ENCODE data around the gene MAP3K3.

The MAP3K3 gene

GRCh38 chr17:63704259-63704576, 82.0 kb downstream of the MAP3K3 start:
- ChIA-PET CTCF (no interaction called here), POLR2A (interaction anchor here (1.2 to 1.3 kb wide), 2 partner anchors 70 to 82 kb away, joined by 3 read pairs; partner anchors contain the start of genes CCDC47, DDX42 and MAP3K3)

GRCh38 chr17:63704836-63705235, 82.6 kb downstream of the MAP3K3 start:
- DNase-seq (ENCODE audit: extremely low spot score) = no peak
- CTCF ChIA-PET = interaction anchor here (0.6 kb wide), 1 partner anchor 10 kb away, joined by 3 read pairs; no protein-coding TSS in a partner anchor
- POLR2A ChIA-PET = no interaction called here

More at GRCh38 chr17:63704259-63704576, 82.0 kb downstream of the MAP3K3 start:
- no peak for TF ChIP-seq HDGF (IDR thresholded peaks at IDR 0.05; ENCODE audit: borderline replicate concordance)
- TF ChIP-seq SUZ12 (IDR thresholded peaks at IDR 0.05) = no peak
- no peak for TF ChIP-seq SP1 (IDR thresholded peaks at IDR 0.05)
- no peak for TF ChIP-seq BHLHE40 (IDR thresholded peaks at IDR 0.05; ENCODE audit: borderline replicate concordance)
- DNase-seq (ENCODE audit: extremely low spot score) = no peak

DNA sequence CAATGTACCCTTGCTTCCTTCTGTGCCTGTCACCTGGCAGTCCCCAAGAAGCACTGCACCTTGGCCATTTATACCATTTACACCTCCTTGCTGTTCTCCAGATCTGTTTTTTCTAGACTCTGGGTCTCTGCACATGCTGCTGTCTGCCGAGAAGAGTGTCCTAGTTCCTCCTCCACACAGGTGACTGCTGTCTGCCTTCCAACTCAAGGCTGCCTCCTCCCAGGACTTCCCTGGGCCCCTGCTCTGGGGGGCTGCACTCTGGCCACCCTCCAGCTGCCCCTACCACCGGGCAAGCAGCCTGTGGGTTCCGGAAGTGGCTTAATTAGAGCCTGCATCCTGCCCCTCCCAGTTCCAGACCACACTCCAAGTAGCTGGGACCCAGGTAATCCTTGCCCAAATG, 83.4 kb downstream of the MAP3K3 start:
- ChIA-PET CTCF (interaction anchor here (0.8 kb wide), 1 partner anchor 136 kb away, joined by 4 read pairs; no protein-coding TSS in a partner anchor), POLR2A (interaction anchor here (0.9 kb wide), 1 partner anchor 9 kb away, joined by 4 read pairs; no protein-coding TSS in a partner anchor)
- no peak for TF ChIP-seq ELF4 (IDR thresholded peaks at IDR 0.05)
- TF ChIP-seq, protein P1, sequence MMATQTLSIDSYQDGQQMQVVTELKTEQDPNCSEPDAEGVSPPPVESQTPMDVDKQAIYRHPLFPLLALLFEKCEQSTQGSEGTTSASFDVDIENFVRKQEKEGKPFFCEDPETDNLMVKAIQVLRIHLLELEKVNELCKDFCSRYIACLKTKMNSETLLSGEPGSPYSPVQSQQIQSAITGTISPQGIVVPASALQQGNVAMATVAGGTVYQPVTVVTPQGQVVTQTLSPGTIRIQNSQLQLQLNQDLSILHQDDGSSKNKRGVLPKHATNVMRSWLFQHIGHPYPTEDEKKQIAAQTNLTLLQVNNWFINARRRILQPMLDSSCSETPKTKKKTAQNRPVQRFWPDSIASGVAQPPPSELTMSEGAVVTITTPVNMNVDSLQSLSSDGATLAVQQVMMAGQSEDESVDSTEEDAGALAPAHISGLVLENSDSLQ (IDR thresholded peaks at IDR 0.05) = no peak
- TF ChIP-seq SUZ12 (IDR thresholded peaks at IDR 0.05) = no peak
- TF ChIP-seq ZNF384 (IDR thresholded peaks at IDR 0.05) = no peak
- no peak for TF ChIP-seq L3MBTL2 (conservative IDR thresholded peaks at IDR 0.05)
- TF ChIP-seq FOXK2 (IDR thresholded peaks at IDR 0.05) = no peak
- TF ChIP-seq ARNT (IDR thresholded peaks at IDR 0.05) = no peak
- TF ChIP-seq SP1 (IDR thresholded peaks at IDR 0.05) = no peak
- no peak for TF ChIP-seq HDGF (IDR thresholded peaks at IDR 0.05; ENCODE audit: borderline replicate concordance)
- TF ChIP-seq LEF1 (IDR thresholded peaks at IDR 0.05; ENCODE audit: borderline replicate concordance) = no peak
- TF ChIP-seq FOXA1 (IDR thresholded peaks at IDR 0.05) = no peak
- TF ChIP-seq TARDBP (IDR thresholded peaks at IDR 0.05) = no peak
- no peak for TF ChIP-seq CTBP1 (IDR thresholded peaks at IDR 0.05; ENCODE audit: borderline replicate concordance)
- no peak for TF ChIP-seq FOXM1 (IDR thresholded peaks at IDR 0.05; ENCODE audit: borderline replicate concordance)
- no peak for TF ChIP-seq BHLHE40 (IDR thresholded peaks at IDR 0.05; ENCODE audit: borderline replicate concordance)
- DNase-seq (ENCODE audit: extremely low spot score) = no peak

More at GRCh38 chr17:63704836-63705235, 82.6 kb downstream of the MAP3K3 start:
- TF ChIP-seq LEF1 (IDR thresholded peaks at IDR 0.05; ENCODE audit: borderline replicate concordance) (no peak), FOXM1 (IDR thresholded peaks at IDR 0.05; ENCODE audit: borderline replicate concordance) (no peak), L3MBTL2 (conservative IDR thresholded peaks at IDR 0.05) (no peak), CTBP1 (IDR thresholded peaks at IDR 0.05; ENCODE audit: borderline replicate concordance) (no peak), HDGF (IDR thresholded peaks at IDR 0.05; ENCODE audit: borderline replicate concordance) (no peak), NFRKB (IDR thresholded peaks at IDR 0.05) (no peak), FOXA1 (IDR thresholded peaks at IDR 0.05) (no peak), BHLHE40 (IDR thresholded peaks at IDR 0.05; ENCODE audit: borderline replicate concordance) (no peak), SP1 (IDR thresholded peaks at IDR 0.05) (no peak), ARNT (IDR thresholded peaks at IDR 0.05) (no peak), ZNF384 (IDR thresholded peaks at IDR 0.05) (no peak), FOXK2 (IDR thresholded peaks at IDR 0.05) (no peak), SUZ12 (IDR thresholded peaks at IDR 0.05) (no peak), ELF4 (IDR thresholded peaks at IDR 0.05) (no peak), TARDBP (IDR thresholded peaks at IDR 0.05) (no peak)
- TF ChIP-seq, protein P1 (IDR thresholded peaks at IDR 0.05) = no peak

GRCh38 chr17:63706336-63707082, 84.3 kb downstream of the MAP3K3 start:
- POLR2A ChIA-PET = interaction anchor here (0.9 kb wide), 1 partner anchor 8 kb away, joined by 4 read pairs; no protein-coding TSS in a partner anchor
- DNase-seq (ENCODE audit: extremely low spot score) = no peak
- CTCF ChIA-PET = interaction anchor here (0.8 kb wide), 1 partner anchor 135 kb away, joined by 4 read pairs; no protein-coding TSS in a partner anchor
- TF ChIP-seq CTBP1 (IDR thresholded peaks at IDR 0.05; ENCODE audit: borderline replicate concordance) (no peak), ELF4 (IDR thresholded peaks at IDR 0.05) (no peak), FOXK2 (IDR thresholded peaks at IDR 0.05) (no peak), HDGF (IDR thresholded peaks at IDR 0.05; ENCODE audit: borderline replicate concordance) (no peak), BHLHE40 (IDR thresholded peaks at IDR 0.05; ENCODE audit: borderline replicate concordance) (no peak), SP1 (IDR thresholded peaks at IDR 0.05) (no peak), L3MBTL2 (conservative IDR thresholded peaks at IDR 0.05) (no peak)

DNA sequence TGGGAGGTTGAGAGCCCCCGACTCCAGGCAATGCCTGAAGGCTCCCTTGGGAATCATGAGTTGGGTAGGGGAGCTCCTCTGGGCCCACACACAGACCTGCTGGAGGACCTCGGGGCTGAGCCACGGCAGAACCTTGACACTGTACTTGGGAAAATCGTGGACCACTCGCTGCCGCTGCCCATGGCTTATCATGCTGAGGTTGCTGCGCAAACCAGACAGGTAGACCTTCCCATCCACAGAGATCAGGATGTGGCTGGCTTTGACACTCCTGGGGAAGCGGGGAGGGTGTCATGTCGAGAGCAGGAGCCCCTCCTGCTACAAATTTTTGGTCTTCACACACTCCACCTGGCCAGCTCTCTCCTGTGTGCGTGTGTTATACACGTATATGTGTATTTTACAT, 84.9 kb downstream of the MAP3K3 start:
- ChIA-PET CTCF (no interaction called here), POLR2A (no interaction called here)
- DNase-seq (ENCODE audit: extremely low spot score) = no peak
- TF ChIP-seq LEF1 (IDR thresholded peaks at IDR 0.05; ENCODE audit: borderline replicate concordance) (no peak), ELF4 (IDR thresholded peaks at IDR 0.05) (no peak), FOXK2 (IDR thresholded peaks at IDR 0.05) (no peak), BHLHE40 (IDR thresholded peaks at IDR 0.05; ENCODE audit: borderline replicate concordance) (no peak), SP1 (IDR thresholded peaks at IDR 0.05) (no peak), CTBP1 (IDR thresholded peaks at IDR 0.05; ENCODE audit: borderline replicate concordance) (no peak), SUZ12 (IDR thresholded peaks at IDR 0.05) (no peak), FOXA1 (IDR thresholded peaks at IDR 0.05) (no peak), ZNF384 (IDR thresholded peaks at IDR 0.05) (no peak), NFRKB (IDR thresholded peaks at IDR 0.05) (no peak), ARNT (IDR thresholded peaks at IDR 0.05) (no peak), FOXM1 (IDR thresholded peaks at IDR 0.05; ENCODE audit: borderline replicate concordance) (no peak), TARDBP (IDR thresholded peaks at IDR 0.05) (no peak), L3MBTL2 (conservative IDR thresholded peaks at IDR 0.05) (no peak), HDGF (IDR thresholded peaks at IDR 0.05; ENCODE audit: borderline replicate concordance) (no peak)
- TF ChIP-seq, protein P1 (IDR thresholded peaks at IDR 0.05) = no peak

Measured in HEK293T (cell line).